ENCODE results near the gene GSX1. TPM values are rescaled to one million over a fixed set of nuclear protein-coding genes. Genes with fewer than 3 reads are reported as not detected.
"Not testable (repeated sequence)": the region's sequence is repeated elsewhere in the genome, so short reads cannot be mapped to it uniquely, and the experiment has no call there.

GSX1 gene
- polyA plus RNA-seq (2014; cell fraction: cytosol; rRNA removed) = not detected in 2 replicates
- not detected in 2 replicates for polyA plus RNA-seq (2014; cell fraction: nucleus; rRNA removed)

DNA sequence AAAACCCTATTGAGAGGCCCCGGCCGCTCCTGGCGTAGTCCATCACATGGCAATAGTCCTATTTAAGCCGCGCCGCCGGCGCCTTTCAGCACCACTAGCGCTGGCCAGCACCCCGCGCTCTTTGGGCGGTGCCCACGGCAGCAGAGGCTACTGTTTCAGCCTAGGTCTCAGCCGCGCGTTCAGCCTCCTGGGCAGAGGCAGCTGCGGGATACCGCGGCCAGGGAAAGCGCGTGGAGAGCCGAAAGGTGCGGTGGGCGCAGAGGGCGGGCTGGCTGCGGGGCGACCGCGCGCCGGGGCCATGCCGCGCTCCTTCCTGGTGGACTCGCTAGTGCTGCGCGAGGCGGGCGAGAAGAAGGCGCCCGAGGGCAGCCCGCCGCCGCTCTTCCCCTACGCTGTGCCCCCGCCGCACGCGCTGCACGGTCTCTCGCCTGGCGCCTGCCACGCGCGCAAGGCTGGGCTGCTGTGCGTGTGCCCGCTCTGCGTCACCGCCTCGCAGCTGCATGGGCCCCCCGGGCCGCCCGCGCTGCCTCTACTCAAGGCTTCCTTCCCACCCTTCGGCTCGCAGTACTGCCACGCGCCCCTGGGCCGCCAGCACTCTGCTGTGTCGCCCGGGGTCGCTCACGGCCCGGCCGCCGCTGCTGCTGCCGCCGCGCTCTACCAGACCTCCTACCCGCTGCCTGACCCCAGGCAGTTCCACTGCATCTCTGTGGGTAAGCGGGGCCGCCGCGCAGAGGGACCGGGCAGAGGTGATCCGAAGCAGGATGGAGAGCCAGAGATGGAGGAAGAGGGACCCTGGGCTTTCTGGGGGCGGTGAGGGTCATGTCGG, at the start of gene GSX1:
Gene GSX1, plus strand, starts transcription at position 91 of the 826 bp plus-strand sequence. Its CDS starts 208 bp downstream, at position 299.
- DNase-seq (ENCODE audit: low spot score) = no peak

DNA sequence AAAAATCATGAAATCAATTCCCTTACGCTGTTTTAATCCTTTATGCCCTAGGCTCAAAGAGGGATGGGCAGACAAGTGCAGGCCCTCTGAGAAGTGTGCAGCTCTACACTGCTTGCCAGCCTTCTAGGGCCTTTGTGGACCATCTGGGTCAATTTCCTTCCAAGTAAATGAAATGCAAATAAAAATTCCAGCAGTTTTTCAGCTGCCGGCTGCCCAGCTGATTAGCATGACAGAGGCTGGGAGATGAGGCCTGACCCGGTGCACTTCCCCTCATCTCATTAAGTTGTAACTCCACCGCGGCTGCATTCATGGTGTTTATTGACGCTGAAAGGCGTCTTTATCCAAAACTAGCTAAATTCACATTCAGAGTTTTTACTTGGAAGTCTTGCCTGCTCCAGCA, 47.5 kb upstream of the GSX1 start:
- no peak for DNase-seq (ENCODE audit: low spot score)

DNA sequence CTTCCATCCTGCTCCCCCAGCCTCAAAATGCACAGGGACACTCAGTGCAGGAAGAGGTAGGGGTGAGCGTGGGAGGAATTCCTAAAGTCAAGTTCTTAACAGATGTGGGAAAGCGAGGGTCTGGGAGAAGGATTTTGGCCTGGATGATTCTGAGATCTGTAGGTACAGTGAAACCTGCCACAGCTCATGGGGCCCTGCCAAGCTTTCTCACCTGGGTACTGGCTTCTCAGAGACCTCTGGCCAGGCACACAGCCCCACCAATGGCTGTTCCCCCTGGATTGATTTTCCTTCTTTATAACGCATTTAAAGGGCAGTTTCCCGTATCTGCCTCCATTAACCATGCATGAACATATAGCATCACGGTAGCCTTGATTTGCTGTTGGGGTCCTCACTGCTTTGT, 47.0 kb upstream of the GSX1 start:
- no peak for DNase-seq (ENCODE audit: low spot score)

DNA sequence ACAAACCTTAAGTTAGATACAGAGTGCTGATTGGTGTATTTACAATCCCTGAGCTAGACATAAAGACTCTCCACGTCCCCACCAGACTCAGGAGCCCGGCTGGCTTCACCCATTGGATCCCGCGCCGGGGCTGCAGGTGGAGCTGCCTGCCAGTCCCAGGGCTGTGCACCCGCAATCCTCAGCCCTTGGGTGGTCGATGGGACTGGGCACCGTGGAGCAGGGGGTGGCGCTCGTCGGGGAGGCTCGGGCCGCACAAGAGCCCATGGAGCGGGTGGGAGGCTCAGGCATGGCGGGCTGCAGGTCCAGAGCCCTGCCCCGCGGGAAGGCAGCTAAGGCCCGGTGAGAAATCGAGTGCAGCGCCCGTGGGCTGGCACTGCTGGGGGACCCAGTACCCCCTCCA, 44.1 kb upstream of the GSX1 start:
- DNase-seq (ENCODE audit: low spot score) = not testable (repeated sequence)

DNA sequence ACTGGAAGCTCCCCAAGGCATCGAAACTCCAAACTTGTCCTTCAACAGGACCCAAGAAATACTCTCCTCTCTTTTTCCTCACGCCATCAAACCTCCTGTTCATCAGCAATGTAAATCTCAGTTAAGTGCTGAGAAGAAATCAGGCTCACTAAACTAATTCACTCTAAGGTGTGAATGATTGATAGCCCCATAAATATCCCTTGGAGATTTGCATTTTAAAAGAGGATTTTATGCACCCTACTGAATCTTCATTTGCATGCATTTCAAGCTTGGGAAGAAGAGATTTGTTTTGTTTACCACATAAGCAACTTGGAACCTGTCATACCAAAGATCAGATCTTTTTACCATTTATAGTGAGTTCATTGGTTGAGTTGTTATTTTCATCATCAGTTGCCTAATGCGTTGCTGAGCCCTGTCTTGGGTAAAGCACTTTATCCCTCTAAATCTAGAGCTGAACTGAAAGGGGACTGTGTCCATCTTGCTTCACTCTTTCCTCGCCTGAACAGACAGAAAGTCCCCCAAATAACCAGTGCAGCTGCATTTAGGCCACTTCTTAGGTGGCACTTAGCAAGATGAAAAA, 40.2 kb upstream of the GSX1 start:
- DNase-seq (ENCODE audit: low spot score) = no peak

DNA sequence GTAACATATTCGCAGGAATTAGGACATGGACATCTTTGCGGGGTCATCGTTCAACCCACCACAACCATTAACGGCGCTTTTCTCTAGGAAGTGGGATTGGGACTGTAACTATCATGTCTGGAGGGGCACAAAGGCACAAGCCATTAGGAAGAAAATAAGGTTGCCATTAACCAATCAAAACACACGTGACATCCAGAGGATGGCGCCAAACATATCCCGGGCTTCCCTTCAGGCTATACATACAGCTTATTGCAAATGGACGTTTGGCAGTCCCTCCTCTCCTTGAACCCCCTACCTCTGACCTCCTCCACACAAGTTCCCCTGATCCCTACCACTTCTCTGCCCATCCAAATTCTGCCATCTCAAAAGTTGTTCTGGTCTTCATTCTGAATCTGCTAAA, 26.6 kb upstream of the GSX1 start:
- no peak for DNase-seq (ENCODE audit: low spot score)

DNA sequence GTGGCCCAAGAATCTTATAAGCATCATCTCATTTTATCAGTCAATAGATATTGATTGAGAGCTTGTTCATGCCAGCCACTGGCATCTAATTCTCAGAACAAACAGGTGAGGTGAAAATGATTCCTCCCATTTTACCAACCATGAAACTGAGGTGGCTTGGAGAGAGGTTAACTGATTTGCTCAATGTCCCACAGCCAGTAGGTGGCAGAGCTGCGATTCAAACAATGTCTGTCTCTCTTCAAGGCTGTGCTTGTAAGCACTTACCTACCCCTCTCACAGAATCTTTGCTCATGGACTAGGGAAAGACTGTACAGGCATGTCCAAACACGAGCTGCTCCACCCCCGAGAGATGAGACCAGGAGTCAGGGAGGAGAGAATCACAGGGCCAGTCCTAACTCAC, 21.5 kb upstream of the GSX1 start:
- no peak for DNase-seq (ENCODE audit: low spot score)

DNA sequence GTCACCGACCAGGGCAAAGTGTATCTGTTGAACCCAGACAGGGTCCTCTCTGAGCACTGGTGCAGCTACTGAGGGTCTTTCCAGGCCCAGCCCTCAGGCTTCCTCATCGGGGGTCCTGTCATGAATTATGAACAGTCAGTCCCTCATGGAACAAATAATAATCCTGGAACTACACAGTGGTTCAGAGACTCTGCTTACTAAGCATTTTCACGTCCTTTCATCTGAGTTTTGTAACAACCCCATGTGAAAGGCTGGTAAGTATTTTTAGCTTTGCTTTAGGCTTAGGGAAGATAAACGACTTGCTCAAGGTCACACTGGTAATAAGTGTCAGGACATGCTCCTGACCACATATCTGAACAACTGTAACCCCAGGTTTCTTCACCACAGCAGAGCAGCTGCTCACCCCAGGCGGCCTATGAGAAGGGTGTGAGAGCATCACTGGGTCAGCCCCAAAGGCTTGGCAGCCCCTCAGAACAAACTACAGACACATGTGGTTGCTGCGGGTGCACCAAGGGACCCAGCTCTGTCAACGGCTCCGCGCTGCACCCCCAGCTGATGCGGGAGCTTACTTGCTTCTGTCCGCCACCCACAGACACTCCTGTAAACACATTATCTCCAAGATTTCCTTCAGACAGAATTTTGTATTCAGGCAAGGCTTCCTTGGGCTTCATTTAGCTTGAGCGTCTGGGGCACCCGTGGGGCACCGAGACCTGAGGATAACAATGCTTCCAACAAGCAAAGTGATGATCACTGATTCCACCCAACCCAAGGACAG, 19.4 kb upstream of the GSX1 start:
- DNase-seq (ENCODE audit: low spot score) = no peak

DNA sequence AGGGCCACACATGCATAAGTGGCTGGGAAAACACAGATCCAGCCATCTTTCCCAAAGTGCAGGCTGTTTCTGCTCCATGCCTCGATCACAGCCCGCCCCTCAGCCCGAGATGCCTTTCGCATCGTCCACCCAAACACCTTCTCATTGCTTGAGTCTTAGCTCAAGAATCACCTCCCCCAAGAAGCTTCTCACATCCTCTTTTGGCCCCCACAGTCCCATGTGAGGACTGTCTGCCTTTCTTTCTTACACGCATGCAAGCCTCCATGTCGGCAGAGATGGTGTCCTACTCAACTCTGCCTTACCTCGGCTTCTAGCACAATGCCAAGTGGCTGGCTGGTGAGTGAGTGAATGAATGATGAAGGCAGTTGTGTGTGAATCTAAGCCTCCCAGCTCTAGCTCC, 18.1 kb upstream of the GSX1 start:
- DNase-seq (ENCODE audit: low spot score) = no peak

DNA sequence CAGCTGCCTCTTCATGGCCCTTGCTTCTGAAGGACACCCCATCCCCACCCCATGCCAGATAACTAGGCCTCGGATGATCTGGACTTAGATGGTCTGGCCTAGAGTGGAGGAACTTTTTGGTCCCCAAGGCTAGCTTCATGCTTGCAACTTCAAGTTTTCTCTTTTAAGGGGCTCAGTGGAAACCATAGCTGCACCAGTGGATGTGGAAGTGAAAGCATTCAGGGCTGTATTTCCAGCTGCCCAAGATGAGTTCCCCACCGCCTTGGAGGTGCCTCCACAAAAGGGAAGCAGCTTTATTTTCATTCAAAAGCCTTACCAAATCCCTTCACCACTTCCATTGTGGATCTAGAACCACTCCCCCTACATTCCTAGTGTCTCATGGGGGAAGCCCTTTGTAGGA, 17.6 kb upstream of the GSX1 start:
- no peak for DNase-seq (ENCODE audit: low spot score)

DNA sequence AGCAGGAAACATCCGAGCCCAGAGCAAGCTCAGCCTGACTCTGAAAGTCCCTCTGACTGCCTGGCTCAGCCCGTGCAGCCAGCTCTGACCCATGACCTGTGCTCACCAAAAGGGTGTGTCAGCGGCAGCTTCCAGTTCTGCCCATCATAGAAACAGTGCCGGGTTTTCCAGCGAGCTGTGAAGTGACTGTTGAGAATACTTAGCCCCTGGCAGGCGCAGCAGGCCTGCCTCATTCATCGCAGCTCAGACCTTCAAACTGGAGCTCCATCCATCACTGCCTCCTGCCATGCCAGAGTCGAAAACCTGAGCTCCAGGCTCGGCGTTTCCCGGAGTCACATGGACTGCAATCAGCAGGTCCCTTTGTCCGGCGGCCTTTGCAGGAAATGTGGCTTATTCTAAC, 16.3 kb upstream of the GSX1 start:
- no peak for DNase-seq (ENCODE audit: low spot score)

DNA sequence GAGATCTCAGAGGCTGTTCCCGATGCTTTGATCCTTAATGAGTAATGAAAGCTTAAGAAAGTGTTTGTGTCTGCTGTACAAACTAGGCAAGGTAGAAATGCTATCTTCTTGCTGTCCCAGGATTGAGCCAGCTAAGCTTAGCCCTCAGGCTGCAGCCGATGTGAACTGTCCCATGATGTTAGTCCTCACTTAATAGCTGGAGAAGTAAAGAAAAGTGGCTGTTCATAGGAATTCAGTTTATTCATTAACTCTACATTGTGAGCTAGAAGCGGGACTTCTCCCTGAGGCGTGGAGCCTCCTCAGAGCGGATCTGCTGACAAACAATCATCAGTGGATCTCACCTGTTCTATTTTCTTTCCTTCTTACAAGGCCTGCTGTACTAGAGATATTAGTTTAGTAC, 10.1 kb upstream of the GSX1 start:
- DNase-seq (ENCODE audit: low spot score) = no peak

DNA sequence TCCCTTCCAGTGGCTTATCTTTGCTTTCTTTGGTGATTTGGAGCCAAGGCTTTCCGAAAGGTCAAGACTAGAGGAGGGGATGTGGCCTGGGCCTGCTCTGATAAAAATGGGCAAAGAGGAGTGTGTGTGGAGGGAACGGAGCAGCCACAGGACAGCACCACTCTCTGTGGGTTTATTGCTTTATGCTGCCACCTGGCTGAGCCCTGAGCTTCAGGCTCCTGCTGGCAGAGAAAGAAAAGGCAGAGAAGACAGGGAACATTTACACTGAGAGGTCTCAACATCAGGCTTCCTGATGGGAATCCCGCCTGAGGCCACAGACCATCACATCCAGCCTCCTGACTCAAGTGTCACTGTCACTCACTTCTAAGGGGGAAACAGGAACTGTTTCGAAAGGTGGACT, 9.2 kb upstream of the GSX1 start:
- DNase-seq (ENCODE audit: low spot score) = no peak

DNA sequence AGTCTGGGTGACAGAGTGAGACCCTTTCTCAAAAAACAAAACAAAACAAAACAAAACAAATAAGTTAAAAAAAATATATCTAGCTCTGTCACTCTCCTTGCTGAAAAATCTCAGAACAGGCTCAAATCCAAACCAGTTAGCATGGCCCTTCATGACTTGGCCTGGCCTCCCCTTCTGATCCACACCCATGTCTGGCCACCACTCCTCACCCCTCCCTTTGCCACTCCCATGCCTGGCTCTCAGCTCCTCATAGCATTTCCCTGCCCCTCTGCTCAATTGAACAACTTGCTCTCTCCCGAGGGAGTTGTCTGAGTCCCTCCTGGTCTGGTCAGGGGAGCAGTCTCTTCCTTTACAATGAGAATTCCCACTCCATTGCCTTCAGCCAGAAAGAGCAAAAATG, 4.0 kb upstream of the GSX1 start:
- no peak for DNase-seq (ENCODE audit: low spot score)

DNA sequence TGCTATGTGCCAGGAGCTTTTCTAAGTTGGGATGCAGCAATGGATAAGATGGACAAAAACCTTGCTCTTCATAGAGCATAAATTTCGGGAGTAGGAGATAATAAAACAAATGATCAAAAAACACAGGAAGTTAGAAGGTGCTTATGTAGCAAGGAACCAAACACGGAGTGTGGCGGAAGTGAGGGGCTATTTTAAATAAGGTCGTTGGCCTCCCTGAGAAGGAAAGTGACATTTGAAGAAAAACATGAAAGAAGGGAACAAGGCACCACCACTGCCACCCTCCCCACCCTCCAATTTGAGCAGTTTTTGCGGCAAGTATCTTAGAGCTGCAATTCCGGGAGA, 3.2 kb upstream of the GSX1 start:
- no peak for DNase-seq (ENCODE audit: low spot score)

DNA sequence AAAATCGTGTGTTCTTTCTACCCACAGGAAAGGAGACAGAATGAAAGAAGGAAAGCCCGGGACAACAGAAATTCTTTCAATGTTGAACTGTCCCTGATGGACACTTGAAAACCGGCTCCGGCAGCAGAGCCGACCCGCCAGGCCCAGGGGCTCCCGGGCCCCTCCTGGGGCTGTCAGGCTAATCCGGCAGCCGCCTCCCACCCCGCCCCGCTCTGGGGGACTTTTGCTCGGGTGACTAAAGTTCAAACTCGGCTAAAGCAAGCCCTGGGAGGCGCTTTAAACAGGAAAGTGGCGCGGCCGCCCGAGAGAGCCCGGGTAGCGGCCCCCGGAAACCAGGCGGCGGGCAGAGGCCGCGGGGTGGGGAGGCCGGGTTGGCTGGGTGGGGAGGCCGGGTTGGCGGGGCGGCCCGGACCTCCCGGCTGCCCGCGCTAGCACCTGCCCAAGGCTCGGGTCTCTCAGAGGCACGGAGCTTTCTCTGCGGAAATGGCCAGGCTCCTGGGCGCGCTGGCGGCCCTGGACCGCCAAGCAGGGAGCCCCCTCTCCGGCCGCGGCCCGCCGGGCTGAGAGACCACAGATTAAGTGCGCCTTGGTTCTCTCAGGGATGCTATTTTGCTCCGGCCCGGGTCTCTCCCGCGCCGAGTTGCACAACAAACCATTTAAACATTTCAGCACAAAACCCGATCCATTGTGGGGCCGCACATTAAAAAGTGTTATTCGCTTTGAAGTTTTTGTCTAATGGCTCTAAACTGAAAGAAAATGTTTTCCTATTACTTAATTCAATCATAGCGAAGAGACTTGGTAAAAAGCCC, 2.6 kb upstream of the GSX1 start:
- no peak for DNase-seq (ENCODE audit: low spot score)

DNA sequence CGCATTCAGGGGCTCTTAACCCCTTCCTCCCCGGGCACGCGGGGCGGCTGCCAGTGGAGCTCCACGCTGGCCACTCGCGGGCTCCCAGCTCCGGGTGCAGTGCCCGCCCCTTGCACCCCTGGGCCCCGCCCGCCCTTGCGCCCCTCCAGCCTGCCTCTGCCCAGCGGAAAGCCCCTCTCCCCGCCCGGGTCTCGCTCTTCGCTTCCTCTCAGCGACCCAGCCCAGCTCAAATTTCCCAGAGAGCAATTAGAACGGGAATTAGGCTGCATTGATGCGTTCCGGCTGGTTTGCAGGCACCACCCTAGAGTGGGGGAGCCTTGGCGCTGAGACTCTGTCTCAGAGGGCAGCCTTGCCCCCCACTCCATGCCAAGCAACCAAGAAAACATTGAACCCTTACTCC, 1.8 kb upstream of the GSX1 start:
- DNase-seq (ENCODE audit: low spot score) = no peak

DNA sequence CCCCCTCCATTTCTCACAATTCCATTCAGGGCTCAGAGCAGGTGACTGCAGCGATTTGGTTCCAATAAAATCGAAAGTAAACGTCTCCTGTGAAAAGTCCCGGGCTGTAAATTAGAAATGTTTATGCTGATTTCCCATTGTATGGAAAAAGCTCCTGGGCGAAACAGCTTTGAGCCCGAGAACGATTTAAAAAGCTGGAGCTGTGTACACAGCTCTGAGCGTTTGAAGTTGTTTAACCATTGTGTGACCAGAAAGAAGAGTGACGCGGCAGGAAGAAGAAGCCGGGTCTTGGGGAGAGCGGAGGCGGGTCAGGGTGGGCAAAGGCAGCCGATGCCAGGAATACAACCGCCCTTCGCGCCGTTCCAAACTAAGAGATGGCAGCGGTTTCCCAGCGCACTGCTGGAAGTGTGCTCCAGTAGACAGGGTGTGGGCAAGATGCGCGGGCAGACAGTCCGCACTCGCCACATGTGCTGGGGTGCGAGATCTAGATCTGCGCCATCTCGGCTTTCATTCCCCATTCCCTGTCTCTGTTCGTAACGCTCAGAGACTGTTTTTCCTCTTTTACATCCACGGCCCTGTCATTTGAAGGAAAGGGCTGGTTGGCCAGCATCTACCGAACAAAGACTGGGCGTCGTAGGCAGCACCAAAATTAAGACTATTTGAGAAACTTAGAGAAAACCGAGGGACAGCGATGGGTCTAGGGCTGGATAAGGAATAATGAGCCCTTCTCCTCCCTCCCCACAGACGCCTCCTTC, 960 bp upstream of the GSX1 start:
- DNase-seq (ENCODE audit: low spot score) = no peak

DNA sequence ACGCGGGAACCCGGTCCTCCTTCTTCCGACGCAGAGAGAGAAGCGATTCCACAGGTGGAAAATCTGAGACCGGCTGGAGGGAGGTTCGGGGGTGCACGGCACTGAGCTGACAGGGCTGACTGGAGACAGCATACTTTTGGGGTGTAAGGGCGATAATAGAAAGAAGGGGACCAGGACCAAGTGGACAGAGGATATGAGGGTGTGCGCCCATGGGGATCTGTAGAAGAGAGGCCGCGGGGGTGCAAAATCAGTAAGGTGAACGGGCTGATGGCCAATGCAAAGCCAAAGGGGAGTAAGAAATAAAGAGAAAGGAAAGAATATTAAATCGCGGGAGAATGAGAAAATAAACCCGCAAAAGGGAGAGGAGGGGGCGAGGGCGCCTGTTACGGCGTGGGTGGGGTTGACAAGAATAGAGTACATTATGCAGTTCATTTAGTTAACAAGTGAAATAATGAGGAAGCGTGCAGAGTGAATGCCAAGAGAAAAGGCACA, 336 bp upstream of the GSX1 start:
- DNase-seq (ENCODE audit: low spot score) = no peak

DNA sequence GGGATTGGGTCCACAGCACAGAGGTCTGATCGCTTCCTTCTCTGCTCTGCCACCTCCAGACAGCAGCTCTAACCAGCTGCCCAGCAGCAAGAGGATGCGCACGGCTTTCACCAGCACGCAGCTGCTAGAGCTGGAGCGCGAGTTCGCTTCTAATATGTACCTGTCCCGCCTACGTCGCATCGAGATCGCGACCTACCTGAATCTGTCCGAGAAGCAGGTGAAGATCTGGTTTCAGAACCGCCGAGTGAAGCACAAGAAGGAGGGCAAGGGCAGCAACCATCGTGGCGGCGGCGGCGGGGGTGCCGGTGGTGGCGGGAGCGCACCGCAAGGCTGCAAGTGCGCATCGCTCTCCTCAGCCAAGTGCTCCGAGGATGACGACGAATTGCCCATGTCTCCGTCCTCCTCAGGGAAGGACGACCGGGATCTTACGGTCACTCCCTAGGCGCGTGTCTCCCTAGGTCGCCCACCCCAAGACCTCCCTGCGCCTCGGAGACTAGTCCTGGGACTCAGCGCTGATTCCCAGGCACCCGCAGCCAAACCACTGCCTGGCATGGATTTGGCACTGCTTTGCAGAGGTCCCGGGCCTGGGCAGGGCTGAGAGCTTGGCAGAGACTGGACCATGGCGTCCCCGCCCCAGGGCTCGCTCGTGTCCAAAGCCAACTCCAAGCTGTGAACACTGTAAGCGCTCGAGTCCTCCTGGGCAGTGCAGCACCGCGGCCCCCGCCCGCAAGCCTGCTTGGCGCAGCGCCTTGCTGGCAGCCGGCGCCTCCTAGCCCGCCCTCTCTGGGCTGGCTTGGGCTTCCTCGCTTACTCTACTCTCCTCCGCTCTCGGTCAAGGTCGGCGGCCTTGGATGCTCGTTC, 1.5 kb downstream of the GSX1 start:
- no peak for DNase-seq (ENCODE audit: low spot score)

Data from SK-N-DZ (cell line).